Tibial nerve (tissue), 4 donors: ENCODE results near the gene AKAP8L. TPM values are rescaled to one million over a fixed set of nuclear protein-coding genes. Genes with fewer than 3 reads are reported as not detected.

Experiments
- DNase-seq, 2 donors: peaks; one replicate each; pipeline ENCODE4 v3.0.0-alpha.2; 2019; ENCODE audit warnings: low spot score in 2 of 2
- H3K27ac ChIP-seq, 4 donors: fragments of 200-600 bp; sonication (generic) in 3 of 4; one replicate each; pipeline ENCODE4 v1.5.1; 2017 to 2019; ENCODE audit warnings: mild to moderate bottlenecking in 1 of 4
- H3K27me3 ChIP-seq, 2 donors: fragments of 200-600 bp; sonication (generic) in 1 of 2; one replicate each; pipeline versions ENCODE4 v1.5.1 to v1.6.0; 2017 to 2019
- H3K36me3 ChIP-seq, 3 donors: fragments of 200-600 bp; sonication (generic); one replicate each; pipeline ENCODE4 v1.5.1; 2018 to 2019
- H3K4me1 ChIP-seq, 4 donors: fragments of 200-600 bp; sonication (generic) in 3 of 4; one replicate each; pipeline ENCODE4 v1.5.1; 2017 to 2019
- H3K4me3 ChIP-seq, 4 donors: fragments of 200-600 bp; sonication (generic) in 3 of 4; one replicate each; pipeline ENCODE4 v1.5.1; 2017 to 2019; ENCODE audit warnings: mild to moderate bottlenecking in 1 of 4, moderate library complexity in 1 of 4
- H3K9me3 ChIP-seq, 4 donors: fragments of 200-600 bp; sonication (generic) in 3 of 4; one replicate each; pipeline ENCODE4 v1.5.1; 2017 to 2019
- CTCF ChIP-seq, 5 experiments: fragments of 200-600 bp in 3 of 5; fragments of 450-650 bp in 2 of 5; sonication (generic) in 3 of 5; IDR thresholded peaks; one replicate each; pipeline ENCODE4 v1.5.1; 2016 to 2019; ENCODE audit warnings: antibody characterized with exemption in 5 of 5, mild to moderate bottlenecking in 3 of 5, moderate library complexity in 2 of 5
- EP300 ChIP-seq, 2 donors: sonication (generic); formaldehyde crosslinking; IDR thresholded peaks; one replicate each; pipeline ENCODE4 v1.6.1; 2017; ENCODE audit warnings: antibody characterized with exemption in 2 of 2, mild to moderate bottlenecking in 1 of 2
- POLR2A ChIP-seq, 2 donors: fragments of 450-650 bp; IDR thresholded peaks; one replicate each; pipeline ENCODE4 v1.6.1; 2017; ENCODE audit warnings: antibody characterized with exemption in 2 of 2, mild to moderate bottlenecking in 2 of 2, moderate library complexity in 2 of 2
- WGBS, 2 donors: methylation state at CpG; one replicate each; pipeline ENCODE4 v1.1.5; 2018; 5-methylcytosine and 5-hydroxymethylcytosine counted together
- total RNA-seq, 4 donors: library from RNA; depleted of rRNA; stranded (reverse); fragments of >200 nt; gene quantifications; one replicate each; pipeline ENCODE4 v1.1.0, GENCODE V29; 2016

AKAP8L gene
- total RNA-seq, 4 donors from 2014 or later, result 170 to 248 (median 183) TPM

GRCh38 chr19:15379999-15380647, 38.7 kb downstream of the AKAP8L start:
- Histone ChIP-seq H3K9me3 (no peaks in the 10 kb centered on the region), H3K27me3 (no peaks in the 10 kb centered on the region), H3K36me3 (no peaks in the 10 kb centered on the region), H3K27ac (peak overlapping the region; percentile 86 to 98 (median 97)), H3K4me3 (peak overlapping the region; percentile 53 to 96 (median 84)), H3K4me1 (peaks cover 0 to 42% (median 29%) of the 10 kb centered on the region in 4 donors)
- no peak for DNase-seq
- 2 to 4% methylated on average over 12 to 23 of the region's 56 CpGs for WGBS, 2 donors
- TF ChIP-seq POLR2A (IDR thresholded peaks at IDR 0.05) (no peak), CTCF (IDR thresholded peaks at IDR 0.05) (no peak), EP300 (IDR thresholded peaks at IDR 0.05) (no peak)

- Histone ChIP-seq H3K27me3 (no peaks in the 10 kb centered on the region), H3K4me1 (peaks cover 0 to 50% (median 36%) of the 10 kb centered on the region in 4 donors), H3K27ac (peak within 1 kb of the TSS; percentile 86 to 98 (median 97)), H3K36me3 (no peaks in the 10 kb centered on the region), H3K4me3 (peak within 1 kb of the TSS; percentile 74 to 99 (median 96)), H3K9me3 (no peaks in the 10 kb centered on the region)
- DNase-seq, result peak; percentile 97 to 98
- TF ChIP-seq POLR2A (IDR thresholded peaks at IDR 0.05), result peak; percentile 68 to 79
- TF ChIP-seq CTCF (IDR thresholded peaks at IDR 0.05), result peak in 2 of 5 experiments; percentile 21 to 56
- TF ChIP-seq EP300 (IDR thresholded peaks at IDR 0.05), result peak in 1 of 2 donors; percentile 88
- 1% methylated on average over 30 to 59 of the region's 111 CpGs for WGBS, 2 donors
These were observed 39.4 kb downstream of the AKAP8L start, which contains the start of gene AKAP8 for GRCh38 chr19:15379083-15379998. TSS of gene AKAP8 (minus strand) at chr19:15379787. CDS start at chr19:15379731, 56 bp downstream.

- peaks cover 0 to 58% (median 42%) of the 10 kb centered on the region in 4 donors for H3K4me1 ChIP-seq
- peak in 1 of 2 donors; percentile 30 for DNase-seq
- WGBS, 2 donors, result 0% methylated on average over 14 to 22 of the region's 22 CpGs
These were observed 40.2 kb downstream of the AKAP8L start for GRCh38 chr19:15378534-15379082.

GRCh38 chr19:15374796-15375440, 43.9 kb downstream of the AKAP8L start:
- peaks cover 5 to 42% (median 26%) of the 10 kb centered on the region in 3 donors for H3K36me3 ChIP-seq
- no peak for DNase-seq
- no peaks in the 10 kb centered on the region for H3K9me3 ChIP-seq
- H3K27me3 ChIP-seq, result no peaks in the 10 kb centered on the region
- 15 to 28% methylated on average over 12 to 19 of the region's 24 CpGs for WGBS, 2 donors
- H3K4me1 ChIP-seq, result peaks cover 0 to 56% (median 41%) of the 10 kb centered on the region in 4 donors
- H3K27ac ChIP-seq, result peak overlapping the region; percentile 23 to 79 (median 70)
- TF ChIP-seq CTCF (IDR thresholded peaks at IDR 0.05), result no peak
- peak in 1 of 2 donors; percentile 50 for TF ChIP-seq EP300 (IDR thresholded peaks at IDR 0.05)
- peak overlapping the region in 1 of 4 donors; percentile 6 for H3K4me3 ChIP-seq

More at GRCh38 chr19:15378534-15379082, 40.2 kb downstream of the AKAP8L start:
- peak overlapping the region; percentile 86 to 98 (median 97) for H3K27ac ChIP-seq
- H3K36me3 ChIP-seq, result peaks cover 0 to 6% (median 2%) of the 10 kb centered on the region in 3 donors
- no peaks in the 10 kb centered on the region for H3K9me3 ChIP-seq
- H3K4me3 ChIP-seq, result peak overlapping the region; percentile 74 to 99 (median 96)
- TF ChIP-seq POLR2A (IDR thresholded peaks at IDR 0.05) (no peak), CTCF (IDR thresholded peaks at IDR 0.05) (no peak), EP300 (IDR thresholded peaks at IDR 0.05) (no peak)
- H3K27me3 ChIP-seq, result no peaks in the 10 kb centered on the region
